HPDE6-E6E7 (cell line): ENCODE results near the gene GSTM5.
A peak's percentile ranks its signal among the peaks of the same experiment; 100 is the strongest.
"Not testable (repeated sequence)": the region's sequence is repeated elsewhere in the genome, so short reads cannot be mapped to it uniquely, and the experiment has no call there.

Source experiments
- DNase-seq: peaks from one replicate; pipeline ENCODE4 v3.0.0; 2011; ENCODE audit warnings: missing footprints; ENCODE audit errors: extremely low spot score

Gene GSTM5

GRCh38 chr1:109728870-109729269 is 16.8 kb downstream of the GSTM5 start:
- DNase-seq = no peak

- DNase-seq = no peak
Observed at GRCh38 chr1:109730666-109731065, 18.6 kb downstream of the GSTM5 start.

DNA sequence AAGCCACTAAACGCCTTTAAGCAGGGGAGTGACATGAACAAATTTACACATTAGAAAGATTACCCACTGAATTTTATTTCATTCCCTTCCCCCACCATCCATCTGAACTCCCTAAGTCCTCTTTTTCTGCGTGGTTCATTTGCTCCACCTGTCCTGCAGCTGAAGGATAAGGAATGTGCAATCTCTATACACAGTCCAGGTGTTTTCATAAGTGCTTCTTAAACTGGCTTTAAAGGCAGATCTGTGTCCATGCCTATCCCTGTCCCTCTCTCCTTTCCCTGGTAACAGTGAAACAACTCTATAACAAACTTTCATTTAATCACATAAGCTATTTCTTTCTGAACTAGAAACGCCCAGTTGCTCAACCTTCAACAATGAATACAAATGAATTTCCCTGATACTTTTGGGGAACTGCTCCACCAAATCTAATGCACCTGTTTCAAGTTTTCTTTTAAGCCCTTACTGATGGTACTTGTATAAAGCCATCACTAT is 20.4 kb downstream of the GSTM5 start:
- no peak for DNase-seq

DNA sequence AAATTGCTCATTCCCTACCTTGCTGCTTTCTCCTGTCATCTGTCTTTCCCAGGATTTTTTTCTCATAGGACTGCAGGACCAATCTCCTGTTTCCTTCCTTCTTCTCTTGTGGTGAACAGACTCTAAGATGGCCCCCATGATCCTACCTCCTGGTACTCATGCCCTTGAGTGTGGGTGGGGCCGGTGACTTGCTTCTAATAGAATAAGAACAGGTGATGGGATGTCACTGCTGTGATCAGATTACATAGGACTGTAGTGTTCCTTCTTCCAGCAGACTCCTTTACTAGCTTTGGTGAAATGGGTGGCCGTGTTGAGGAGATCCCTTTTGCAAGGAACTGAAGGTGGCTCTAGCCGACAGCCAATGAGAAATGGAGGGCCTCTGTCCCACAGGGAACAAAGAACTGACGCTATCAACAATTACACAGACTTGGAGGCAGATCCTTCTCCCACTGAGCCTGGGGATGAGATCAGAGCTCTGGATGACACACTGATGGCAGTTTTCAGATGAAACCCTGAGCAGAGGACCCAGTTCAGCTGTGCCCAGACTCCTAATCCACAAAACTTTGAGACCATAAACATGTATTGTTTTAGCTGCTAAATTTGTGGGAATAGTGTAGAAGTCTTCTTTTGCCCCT is 21.3 kb downstream of the GSTM5 start:
- no peak for DNase-seq

- DNase-seq = peak; percentile 66
Observed at GRCh38 chr1:109739738-109740614, 27.9 kb downstream of the GSTM5 start.

DNA sequence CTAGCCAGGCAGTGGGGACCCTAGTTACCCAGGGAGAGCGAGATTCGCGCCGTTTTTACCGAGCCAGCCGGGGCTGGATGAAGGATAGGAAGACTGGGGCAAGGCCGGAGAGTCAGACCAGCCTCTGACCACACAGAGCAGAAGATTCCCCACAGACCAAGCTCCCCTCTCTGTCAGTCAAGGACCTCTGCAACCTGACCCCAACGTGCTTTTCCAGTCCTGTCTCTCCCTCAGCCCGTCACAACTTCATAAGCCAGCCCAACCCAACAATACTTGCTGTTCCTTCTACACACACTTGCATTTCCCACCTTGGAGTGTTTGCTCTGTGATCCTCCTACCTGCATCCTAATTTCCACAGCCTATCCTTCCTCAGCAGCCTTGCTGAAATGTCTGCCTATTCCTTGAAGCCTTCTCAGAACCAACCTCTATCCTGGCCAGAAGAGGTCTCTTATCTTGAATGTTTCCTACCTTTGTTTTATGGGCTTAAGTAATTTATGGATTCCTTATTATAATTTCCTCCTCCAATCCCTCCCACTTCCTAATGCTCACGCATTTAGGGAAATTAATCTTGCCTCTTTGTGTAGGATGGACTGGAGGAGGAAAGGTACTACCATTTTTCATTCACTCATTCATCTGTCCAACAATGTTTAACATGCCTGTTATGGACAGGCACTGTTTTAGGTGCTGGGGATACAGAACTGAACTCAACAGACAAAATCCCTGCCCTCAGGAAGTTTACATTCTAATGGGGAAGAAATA is 28.7 kb downstream of the GSTM5 start, which contains the start of gene GSTM3:
Gene GSTM3 (minus strand): TSS at position 424 of the 759 bp plus-strand sequence. CDS start 751 bp downstream, outside the sequence.
- DNase-seq = no peak

DNA sequence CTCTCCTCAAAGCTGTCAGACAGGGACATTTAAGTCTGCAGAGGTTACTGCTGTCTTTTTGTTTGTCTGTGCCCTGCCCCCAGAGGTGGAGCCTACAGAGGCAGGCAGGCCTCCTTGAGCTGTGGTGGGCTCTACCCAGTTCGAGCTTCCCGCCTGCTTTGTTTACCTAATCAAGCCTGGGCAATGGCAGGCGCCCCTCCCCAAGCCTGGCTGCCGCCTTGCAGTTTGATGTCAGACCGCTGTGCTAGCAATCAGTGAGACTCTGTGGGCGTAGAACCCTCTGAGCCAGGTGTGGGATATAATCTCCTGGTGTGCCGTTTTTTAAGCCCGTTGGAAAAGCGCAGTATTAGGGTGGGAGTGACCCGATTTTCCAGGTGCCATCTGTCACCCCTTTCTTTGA is 36.3 kb downstream of the GSTM5 start:
- DNase-seq = not testable (repeated sequence)

DNA sequence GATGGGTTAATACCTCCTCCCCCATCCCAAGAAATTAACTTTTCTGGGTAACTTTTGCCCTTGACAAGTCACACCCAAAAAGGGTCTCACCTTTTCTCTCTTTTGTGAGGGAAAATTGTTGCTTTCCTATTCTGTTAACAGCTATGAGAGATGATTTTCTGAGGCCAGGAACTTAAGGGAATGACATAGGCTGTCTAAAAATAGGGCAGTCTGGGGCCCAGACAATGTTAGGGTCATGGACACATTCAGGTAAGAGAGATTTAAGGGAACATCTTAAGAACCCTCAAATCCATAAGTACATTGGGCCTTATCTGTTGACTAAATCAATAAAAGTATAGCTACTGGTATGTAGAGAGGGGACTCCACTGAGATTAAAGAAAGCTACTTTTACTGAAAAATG is 37.2 kb downstream of the GSTM5 start:
- no peak for DNase-seq

DNA sequence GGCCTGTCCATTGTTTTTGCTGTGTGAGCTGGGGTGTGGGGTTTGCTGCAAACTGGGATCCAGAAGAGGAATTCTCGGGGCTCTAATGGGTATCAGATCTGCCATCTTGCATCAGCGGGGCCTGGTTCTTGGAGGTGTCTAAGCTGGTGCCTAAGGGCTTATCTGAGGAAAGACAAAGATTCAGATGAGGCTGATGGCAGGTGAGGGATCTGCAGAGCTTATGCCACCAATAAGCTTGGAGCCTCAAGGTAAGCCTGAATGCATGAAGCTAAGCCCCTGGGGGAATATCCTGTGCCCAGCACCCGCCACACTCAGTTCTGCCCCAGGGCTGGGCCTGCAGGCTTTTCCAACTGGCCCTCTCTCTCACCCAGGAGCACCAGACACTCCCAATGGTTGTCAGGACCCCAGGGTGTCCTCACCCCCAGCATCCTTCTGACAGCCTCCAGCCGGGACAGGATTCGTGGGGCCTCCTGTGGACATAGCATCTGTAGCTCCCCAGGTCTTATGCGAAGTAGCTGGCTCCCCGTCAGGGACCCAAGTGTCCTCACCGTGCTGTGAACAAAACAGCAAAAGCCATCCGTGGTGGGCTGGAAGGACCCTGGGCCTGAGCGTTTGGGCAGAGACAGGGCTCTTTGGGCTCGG is 38.3 kb downstream of the GSTM5 start:
- no peak for DNase-seq

DNA sequence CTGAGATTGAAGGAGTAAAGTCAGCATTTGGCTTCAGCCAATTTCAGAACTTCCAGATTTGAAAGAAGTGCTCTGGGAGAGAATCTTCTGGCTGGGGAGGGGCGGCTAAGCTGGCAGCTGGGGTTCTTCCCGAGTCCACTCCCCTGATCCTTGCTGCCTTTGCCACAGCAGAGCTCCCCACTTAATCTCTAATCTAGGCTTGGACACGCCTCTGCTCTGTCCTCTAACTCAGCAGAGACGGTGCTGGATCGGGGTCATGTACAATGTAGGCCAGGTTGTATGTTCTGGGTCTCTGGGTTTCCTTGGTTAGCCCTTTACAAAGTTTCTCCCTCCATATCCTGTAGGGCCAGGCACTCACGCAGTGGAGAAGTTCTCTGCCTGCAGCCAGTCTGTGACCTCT is 38.9 kb downstream of the GSTM5 start:
- DNase-seq = no peak

- no peak for DNase-seq
Observed at GRCh38 chr1:109751531-109752260, 39.6 kb downstream of the GSTM5 start.

DNA sequence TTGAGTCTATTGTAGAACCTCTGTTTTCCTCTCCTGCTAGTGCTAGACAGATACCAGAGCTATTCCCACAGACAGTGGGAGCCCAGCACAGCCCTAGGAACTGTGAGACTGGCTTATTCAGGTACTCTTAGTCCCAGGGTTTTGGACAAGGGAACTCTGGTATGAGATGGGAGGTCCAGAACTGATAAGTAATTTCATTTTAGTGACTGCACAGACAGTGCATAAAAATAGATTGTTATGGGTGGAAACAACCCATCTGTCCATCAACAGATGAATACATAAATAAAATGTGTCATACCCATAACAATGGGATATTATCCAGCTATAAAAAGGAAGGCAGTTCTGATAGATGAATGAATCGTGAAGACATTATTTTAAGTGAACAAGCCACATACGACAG is 42.7 kb downstream of the GSTM5 start:
- DNase-seq = no peak

- DNase-seq = not testable (repeated sequence)
Observed at GRCh38 chr1:109756325-109756724, 44.3 kb downstream of the GSTM5 start.

DNA sequence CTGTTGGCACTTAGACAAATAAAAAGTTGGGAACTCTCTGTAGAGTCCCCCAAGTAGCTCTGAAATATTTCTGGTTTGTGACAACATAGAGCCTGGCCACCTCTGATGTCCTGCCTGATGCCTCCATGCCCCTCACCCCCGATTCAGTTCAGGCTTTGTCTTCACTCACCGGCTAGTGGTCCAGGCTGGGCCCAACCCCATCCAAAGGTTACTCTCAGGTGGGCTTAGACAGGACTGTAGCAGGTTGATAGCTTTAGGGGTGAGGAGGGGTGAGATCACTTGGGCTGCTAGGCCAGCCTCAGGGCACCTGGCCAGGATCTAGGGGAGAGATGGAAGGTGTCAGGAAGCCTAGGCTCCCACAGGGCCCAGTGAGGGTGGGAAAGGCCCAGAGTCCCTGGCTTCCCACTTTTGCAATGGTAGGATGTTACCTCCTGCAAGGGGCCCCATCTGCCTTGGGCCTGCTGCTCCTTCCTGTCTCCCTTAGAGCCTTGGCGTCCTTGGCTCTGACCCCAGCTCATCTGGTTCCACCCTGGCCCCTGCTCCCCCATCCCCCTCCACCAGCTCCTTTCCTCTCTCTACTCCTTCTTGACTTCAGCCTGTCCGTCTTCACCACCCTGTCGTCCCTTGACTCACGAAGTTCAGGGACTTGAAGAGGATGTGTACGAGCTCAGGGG is 44.9 kb downstream of the GSTM5 start:
- no peak for DNase-seq

- DNase-seq = no peak
Observed at GRCh38 chr1:109757936-109758786, 46.1 kb downstream of the GSTM5 start.

DNA sequence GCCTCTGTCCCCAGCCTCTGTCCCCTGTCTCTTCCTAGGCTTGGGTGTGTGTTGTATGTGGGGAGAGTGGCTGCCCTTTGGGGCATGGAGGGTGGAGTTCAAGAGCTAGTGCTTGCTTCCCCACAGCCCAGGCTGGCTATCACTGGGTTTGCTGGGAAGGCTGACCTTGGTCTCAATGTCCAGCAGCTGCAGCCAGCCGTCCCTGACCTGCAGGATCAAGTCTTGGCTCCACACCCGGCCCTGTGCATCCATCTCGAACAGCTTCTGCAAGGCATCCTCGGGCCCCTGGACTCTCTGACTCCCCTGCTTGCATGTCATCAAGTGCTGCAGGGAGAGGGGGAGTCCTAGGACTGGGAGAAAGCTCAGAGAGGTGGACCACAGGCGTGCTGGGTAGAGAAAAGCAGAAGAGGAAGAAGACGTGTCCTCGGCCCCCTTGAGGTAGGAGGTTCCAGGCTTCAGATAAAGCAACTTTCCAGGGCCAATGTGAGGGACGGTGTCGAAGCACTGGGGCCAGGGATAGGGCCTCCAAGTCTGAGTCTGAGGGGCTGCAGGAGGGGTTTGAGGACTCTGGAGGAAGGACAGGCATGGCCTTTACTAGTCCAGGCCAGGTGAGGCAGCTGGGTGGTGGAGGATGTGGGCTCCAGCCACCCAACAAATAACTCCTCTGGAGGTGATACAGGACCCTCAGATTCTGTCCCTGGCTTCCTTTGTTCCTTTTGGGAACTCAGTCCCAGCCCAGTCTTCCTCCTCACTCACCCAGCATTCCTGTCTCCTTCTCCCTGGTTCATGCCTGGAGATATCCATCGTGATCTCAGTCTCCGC is 47.7 kb downstream of the GSTM5 start:
- no peak for DNase-seq

DNA sequence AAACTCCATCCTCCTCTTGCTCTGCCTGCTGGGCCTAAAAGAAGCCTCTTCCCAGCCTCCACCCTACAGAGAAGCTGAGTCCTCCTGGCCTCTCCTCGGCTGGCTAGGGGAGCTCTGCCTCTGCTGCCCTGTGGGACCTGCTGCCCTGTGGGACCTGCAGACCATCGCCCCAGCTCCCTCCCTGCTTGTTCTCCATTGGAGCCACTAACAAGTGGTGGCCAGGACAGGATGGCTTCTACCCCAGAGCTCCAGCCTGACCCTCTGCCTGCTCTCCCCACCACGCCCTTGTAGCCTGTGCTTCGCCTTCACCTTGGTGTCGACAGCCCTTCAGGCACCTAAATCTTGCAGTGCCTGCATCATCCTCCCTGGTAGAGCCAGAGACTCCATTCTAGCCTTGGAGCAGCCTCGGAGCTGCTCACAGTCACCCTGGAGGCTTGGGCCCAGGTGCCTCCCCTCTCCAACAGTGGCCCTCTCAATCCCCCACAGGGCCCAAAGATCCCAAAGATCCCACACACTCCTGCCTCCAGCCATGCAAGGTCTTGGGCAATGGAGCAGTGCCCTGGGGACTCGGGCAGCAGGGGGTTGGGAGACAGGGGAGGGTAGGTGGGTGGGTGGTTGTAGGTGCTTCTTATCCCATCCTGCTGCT is 48.7 kb downstream of the GSTM5 start:
- no peak for DNase-seq
